NCI-H446 treated with DMSO at 0.1 percent for 48 hours (cell line): Measurements from ENCODE around the gene GRK5.
"Not testable (repeated sequence)": the region's sequence is repeated elsewhere in the genome, so short reads cannot be mapped to it uniquely, and the experiment has no call there.

Source experiments
- DNase-seq: peaks from one replicate; lab custom pipeline; 2025; lab: John Stamatoyannopoulos, UW

GRK5 gene

DNA sequence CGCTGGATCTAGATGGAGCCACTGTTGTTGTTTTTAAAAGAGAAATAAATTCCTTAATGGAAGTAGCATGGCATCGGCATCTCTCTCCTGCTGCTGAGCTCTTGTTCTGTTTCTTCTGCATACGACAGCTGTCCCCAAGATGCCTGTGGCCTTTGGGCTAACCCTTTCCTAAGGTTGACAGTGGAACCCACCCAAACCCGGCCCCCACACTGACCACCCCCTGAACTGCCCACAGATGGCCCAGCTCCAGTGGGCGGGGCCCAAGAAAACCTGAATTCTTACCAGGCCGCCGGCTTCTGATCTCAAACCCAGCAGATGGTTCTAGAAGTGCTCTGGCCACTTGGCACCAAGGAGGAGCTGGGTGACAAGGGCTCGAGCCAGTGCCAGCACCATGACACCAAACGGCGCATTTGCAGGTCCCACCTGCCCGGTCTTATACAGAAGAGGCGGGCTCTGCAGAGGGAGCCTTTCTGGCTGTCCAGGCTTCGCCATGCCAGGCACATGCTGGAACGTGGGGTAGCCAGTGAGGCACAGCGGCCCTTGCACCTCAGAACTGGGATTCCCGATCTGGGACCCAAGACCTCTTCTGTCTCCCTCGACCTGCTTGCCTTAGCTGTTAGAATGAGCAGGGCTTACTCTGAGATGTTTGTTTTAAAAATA, 252.4 kb downstream of the GRK5 start:
- no peak for DNase-seq

DNA sequence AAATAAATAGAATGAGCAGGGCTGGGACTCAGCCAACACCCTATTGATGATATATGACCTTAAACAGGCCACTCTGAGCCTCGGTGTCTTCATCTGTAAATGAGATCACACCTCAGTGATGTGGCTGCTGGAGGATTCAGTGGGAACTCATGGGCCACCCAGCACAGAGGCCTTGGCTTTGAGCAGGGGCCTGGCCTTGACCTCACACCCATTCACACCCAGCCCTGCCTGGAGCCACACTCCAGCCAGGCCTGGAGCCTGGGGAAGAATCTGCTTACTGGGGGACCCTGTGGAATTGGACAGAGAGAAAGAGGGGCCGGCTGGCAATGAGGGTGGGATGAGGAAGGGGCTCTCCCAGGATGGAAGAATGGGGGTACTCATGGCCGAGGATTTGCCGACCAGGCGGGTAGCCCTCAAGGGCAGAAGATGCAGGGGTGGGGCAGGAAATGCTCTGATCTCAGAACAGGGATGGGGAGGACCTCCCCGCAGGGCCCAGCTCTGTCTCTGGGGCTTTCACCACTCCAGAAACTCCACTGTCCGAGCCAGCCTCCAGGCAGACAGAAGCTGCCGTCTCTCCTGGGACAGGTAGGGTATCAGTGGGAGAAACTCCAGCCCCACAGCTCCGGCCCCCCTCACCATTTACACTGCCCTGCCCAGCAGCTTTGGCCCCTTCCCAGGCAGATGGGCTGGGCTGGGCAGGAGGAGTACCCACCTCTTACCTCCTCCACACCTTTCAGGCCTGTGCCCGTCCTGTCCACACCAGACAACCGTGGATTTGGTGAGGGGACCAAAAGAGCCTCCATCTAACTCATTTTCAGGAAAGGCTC, 253.2 kb downstream of the GRK5 start:
- no peak for DNase-seq

DNA sequence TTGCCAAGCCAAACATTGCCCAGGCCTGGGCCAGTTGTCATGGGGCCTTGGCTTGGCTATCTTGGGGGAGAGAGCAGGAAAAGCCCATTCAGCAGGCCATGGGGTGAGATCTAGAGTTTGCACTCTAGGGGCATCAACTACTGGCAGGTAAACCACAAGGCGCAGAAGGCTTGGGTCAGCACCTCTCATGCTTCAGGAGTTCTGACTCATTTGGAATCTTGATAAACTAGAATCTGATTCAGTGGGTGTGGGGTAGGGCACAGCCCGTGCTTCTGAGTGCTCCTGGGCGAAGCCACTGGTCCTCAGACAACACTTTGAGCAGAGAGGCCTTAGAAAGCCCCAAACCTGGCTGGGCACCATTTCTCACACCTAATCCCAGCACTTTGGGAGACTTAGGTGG, 254.0 kb downstream of the GRK5 start:
- DNase-seq: no peak

DNA sequence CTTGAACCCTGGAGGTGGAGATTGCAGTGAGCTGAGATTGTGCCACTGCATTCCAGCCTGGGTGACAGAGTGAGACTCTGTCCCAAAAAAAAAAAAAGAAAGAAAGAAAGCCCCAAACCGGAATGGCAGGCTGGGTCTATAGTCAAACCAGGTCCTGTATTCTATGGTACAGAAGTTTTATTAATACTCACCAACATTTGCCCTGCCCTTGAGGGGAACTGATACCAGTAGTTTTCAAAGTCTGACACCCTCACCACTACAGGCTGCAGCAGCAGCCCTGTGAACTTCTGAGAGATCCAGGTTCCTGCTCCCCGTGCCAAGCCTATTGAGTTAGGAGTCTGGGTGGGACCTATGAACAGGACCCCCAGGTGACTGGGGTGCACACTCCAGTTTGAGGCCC, 254.6 kb downstream of the GRK5 start:
- DNase-seq: no peak

DNA sequence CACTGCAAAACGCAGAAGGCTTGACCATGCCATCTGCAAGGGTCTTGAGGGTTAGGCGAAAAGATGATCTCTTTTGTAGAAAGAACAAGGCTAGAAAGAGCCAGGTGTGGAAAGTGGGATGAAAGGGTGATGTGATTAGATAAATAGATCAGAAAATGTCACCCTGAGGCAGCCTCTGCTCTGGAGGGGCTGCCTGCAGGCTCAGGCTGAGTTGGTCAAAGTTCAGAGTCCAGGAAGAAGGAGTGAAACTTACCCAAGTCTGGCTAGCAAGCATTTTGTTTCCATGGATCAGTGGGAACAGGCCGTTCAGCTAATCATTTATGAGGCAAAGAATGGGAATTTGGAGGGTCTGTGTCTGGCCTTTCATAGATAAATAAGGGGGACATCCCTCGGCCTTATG, 255.4 kb downstream of the GRK5 start:
- no peak for DNase-seq

DNA sequence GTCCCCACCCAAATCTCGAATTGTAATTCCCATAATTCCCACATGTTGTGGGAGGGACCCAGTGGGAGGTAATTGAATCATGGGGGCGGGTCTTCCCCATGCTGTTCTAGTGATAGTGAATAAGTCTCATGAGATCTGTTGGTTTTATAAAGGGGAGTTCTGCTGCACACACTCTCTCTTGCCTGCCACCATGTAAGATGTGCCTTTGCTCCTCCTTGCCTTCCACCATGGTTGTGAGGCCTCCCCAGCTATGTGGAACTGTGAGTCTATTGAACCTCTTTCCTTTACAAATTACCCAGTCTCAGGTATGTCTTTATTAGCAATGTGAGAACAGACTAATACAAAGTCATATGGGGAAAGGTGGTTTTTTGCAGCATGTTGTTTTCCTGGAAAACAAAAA, 255.8 kb downstream of the GRK5 start:
- DNase-seq: not testable (repeated sequence)

DNA sequence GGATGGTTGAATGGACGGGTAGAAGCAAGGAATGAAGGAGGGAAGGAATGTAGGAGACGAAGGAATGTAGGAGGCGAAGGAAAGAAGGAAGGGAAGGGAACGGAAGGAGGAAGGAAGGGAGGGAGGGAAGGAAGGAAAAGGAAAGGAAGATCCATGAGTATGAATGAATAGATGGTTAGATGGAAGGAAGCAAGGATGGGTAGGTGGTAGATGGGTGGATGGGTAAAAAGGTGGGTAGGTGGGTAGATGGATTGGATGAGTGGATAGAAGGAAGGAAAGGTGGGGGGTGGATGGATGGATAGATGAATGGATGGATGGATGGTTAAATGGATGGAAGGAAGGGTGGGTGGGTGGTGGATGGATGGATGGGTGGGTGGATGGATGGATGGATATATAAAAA, 257.7 kb downstream of the GRK5 start:
- DNase-seq: no peak

DNA sequence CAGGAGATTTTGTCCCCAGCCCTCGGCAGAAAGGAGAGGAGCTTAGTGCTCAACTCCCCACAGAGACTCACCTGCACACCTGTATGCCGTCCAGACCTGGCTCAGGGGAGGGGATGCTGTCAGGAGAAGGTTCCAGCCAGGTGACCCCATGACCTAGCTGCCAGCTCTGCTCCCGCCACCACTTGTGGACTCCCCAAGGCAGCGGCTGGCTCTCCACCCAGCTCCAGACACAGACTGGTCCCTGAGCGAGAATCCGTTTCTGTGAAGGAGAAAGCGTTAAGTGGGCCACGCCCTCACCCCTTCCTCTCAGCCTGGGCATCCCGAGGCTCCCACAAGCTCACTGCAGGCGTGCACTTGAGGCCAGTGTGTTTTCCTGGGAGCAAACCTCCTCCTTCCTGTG, 258.7 kb downstream of the GRK5 start:
- DNase-seq: no peak

DNA sequence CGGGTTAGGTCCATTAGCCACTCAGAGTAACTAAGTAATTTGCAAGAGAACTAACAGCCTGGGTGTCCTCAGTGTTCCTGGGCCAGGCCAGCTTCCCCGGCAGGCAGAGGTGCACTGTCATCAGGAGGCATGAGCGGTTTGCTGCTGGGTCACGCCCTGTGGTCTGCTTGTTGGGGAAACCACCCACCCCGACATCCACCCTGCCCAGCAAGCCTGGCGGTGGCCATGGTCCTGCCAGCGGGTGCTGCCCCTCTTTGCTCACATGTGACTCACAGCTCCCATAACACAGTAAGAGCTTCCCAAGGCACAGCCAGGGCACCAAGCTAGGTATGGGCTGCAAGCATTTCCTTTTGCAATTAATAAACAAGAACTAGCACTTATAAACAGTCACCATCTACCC, 259.3 kb downstream of the GRK5 start:
- no peak for DNase-seq

DNA sequence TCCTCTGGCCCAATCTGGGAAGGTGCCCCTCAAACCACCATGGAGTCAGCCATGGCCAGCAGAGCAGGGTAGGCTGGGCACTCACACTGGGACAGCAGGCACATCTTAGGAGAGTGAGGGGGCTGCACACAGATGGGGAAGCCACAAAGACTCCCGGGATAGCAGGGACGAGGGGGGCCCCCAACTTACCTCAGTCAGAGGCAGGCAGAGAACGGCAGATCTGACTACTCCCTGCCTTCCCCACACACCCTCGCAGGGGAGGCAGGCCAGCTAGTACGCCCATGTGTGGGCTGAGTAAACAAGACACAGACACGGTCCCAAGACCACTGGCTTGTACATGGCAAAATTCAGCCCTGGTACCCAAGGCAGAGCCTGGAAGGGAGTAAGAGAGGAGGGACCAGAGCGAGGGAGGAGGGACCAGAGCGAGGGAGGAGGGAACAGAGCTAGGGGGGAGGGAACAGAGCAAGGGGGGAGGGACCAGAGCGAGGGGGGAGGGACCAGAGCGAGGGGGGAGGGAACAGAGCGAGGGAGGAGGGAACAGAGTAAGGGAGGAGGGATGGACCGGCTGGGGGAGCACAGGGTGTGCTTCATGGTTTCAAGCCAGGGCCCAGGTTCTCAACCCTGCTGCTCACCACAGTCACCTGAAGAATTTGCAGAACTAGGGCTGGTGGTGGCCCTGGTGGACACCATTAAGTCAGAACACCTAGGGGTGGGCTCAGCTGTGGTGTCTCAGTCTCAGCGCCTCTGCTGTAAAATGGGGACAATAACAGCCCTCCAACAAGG, 261.4 kb downstream of the GRK5 start:
- DNase-seq: no peak

DNA sequence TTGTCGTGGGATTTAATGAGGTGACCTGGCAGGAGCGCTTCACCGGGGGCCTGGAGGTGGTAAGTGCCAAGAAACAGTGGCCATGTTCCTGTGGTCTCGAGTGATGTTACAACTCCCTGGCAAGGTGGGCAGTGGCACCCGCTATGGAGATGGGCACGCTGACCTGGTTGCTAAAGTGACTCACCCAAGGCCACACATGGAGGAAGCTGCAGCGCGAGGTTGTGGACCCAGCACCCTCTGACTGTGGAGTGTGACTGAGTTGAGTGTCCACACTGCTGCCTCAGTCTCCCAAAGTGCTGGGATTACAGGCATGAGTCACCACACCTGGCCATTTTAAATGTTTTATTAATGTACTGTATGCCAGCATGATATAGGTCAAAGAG, 261.9 kb downstream of the GRK5 start:
- DNase-seq: no peak

DNA sequence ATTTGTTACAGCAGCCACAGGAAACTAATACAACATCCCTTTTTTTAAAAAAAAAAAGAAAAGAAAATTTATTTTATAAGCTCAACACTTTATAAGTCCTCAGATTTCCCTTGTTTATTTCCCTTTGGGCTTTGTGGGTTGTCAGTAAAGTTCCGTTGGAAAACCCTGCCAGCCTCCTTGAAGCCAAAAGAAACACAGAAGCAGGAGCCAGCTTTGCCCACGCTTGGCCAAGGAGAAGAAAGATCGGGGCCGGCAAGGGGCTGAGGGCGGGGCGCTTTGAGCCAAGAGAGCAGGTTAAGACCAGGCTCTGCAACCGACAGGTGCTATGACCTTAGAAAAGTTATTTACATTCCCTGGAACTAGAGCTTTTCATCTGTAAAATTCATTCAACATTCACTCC, 262.5 kb downstream of the GRK5 start:
- DNase-seq: no peak

DNA sequence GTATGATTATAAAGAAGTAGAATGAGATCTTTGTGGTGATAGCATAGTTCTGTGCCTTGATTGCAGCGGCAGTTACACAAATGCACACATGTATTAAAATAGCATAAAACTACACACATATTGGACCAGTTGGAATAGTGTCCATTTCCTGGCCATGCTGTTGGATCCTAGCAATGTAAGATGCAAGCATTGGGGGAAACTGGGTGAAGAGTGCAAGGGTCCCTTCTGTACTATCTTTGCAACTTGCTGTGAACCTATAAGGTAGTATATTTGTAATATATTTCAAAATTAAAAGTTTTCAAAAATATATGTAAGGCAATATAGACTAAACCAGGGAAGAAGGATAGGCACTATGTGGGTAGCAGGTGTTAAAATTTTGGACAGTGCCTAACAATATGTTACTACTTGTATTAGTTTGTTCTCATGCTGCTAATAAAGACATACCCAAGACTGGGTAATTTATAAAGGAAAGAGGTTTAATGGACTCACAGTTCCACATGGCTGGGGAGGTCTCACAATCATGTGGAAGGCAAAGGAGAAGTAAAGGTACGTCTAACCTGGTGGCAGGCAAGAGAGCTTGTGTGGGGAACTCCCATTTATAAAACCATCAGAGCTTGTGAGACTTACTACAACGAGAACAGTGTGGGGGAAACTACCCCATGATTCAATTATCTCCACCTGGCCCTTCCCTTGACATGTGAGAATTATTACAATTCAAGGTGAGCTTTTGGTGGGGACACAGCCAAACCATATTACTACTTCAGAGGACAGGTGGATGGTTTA, 263.7 kb downstream of the GRK5 start:
- no peak for DNase-seq

DNA sequence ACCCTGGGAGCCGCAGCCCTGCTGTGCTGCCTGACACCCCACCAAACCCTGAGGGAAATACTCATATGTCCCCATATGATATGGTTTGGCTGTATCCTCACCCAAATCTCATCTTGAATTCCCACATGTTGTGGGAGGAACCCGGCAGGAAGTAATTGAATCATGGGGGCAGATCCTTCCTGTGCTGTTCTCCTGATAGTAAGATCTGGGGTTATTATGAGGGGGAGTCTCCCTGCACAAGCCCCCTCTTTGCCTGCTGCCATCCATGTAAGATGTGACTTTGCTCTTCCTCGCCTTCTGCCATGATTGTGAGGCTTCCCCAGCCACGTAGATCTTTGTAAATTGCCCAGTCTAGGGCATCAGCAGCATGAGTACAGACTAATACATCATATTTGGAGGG, 266.4 kb downstream of the GRK5 start:
- no peak for DNase-seq

DNA sequence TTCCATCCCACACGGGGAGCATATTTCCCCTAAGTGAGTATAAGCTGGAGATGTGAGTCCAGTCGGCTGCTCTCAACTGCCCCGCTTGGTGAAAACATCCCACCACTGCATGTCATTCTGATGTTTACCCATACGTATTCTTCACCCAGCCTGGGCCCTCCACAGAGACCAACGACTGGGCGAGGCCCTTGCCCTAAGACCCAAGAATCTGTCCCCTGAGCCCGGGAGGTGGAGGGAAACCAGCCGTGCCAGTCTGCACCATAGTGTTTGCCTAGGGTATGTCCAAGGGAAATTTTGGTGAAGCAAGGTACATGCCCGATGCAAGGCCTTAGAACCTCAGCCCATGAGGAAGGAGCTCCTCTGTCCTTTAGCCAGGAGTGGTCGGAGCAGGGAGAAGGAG, 267.2 kb downstream of the GRK5 start:
- no peak for DNase-seq

DNA sequence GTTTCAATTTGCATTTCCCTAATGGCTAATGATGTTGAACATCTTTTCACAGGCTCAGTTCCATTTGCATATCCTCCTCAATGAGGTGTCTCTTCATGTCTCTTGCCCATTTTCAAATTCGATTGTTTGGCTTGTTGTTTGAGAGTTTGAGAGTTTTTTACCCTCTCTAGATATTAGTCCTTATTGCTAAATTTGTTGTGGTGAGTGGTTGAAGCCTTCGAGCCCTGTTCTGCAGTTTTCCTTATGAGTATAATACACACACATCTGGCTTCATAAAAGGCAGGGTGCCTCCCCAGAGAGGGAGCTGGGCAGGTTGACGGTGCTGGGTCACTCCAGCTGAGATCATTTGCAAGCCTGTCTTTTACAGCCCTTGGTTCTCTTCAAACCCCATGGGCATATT, 270.1 kb downstream of the GRK5 start:
- DNase-seq: no peak

DNA sequence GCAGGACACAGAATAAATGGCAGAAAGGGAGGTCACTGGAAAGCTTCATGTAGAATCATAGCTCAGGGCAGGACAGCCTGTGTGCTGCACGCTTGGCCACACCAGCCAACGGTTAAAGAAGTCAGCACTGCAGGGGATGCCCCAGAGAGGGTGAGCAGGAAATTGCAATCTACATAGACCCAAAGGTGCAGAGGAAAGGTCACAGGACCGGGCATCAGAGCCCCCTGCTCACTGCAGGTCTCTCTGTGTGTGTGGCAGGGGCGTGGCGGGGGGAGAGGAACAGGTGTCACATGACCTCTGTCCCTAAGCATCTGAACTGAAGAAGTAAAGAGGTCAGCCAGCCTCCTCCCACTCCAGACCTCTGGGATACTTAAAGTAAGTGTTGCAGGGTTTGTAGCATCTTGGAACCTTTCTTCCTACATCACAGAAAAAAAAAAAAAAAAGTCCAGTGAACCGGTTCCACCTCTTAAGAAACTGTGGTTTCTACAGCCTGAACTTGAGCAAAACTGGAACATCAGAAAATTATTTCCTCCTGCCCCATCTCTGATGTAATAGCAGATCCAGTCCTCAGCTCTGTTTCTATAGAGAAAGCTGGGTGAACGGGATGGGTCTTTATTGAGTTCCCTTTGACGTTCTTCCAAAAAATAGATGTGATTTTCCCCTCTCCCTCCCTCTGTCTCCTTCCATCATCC, 270.9 kb downstream of the GRK5 start:
- DNase-seq: no peak

DNA sequence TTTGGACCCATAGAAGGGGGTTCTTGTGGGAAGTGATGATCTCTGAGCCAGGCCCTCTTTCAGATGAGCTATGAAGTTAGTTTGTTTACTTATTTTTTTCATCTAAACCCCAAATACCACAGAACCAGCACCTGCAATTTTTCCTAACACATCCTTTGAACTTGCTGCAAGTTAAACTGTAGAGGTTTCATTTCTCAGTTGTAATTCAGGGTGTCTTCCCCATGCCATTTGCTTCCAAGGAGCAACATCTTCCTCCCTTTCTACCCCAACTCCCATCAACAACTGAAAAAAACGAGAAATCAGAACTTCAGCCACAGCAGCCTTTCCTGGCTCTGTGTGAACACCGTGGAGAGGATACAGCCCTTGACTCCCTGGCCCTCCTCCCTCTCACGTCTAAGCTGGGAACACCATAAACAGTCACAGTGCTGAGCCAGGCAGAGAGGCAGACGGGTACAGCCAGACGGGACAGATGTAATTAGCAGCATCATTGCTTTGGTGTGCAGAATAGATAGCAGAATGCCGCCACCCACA, 271.5 kb downstream of the GRK5 start:
- no peak for DNase-seq

DNA sequence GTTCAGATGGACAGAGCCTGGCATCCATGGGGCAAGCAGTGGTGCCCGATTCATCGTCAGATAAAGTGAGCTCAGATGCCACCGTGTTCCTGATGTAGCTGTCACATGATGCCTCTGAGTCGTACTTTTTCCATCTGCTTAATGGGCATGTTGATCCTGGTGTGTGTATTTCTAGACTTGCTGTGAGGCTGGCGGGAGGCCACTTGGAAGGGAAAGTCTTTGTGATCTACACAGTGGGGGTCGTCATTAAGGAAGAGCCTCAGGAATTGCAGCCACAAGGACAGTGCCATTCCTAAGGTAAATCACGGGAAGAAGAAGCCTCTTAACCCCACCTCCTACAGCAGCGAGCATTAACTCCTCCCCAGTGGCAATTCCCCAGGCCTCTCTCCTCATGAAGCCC, 272.2 kb downstream of the GRK5 start:
- no peak for DNase-seq

DNA sequence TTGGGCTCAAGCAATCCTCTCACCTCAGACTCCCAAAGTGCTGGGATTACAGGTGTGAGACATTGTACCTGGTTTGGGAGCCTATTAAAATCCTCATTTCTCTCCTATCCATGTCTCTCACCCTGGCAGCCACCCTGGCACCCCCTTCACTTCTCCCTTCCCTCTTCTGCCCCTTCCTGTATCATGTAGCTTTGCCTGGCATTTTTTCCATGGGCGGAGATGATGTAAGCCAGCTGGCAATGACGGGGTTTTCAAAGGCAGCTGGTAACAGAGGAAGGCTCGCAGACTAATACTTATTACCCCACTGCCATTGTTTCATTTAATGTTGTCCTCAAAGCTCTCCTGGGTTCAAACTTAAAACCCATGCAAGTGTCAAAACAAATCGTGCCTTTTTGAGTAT, 273.3 kb downstream of the GRK5 start:
- no peak for DNase-seq

DNA sequence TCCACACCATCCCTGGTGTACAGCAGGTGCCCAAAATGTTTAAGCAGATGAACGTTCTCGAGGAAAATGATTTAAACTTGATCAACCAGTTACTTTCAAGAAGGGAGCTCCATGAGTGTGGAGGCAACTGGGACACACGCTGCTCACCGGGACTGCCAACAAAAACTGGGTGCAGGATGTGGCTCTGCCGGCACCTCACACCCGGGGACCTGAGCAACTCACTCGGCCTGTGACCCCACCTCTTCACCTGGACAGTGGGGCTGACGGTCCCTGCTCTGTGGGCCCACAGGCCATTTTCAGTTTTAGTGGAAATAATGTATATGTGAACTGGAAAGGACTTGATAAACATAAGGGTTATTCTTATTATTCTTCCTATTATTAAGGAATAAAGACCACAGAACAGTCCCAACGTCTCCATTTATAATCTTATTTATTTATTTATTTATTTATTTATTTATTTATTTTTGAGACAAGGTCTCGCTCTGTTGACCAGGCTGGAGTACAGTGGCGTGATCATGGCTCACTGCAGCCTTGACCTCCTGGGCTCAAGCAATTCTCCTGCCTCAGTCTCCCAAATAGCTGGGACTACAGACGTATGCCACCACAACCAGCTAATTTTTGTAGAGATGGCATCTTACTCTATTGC, 274.5 kb downstream of the GRK5 start:
- DNase-seq: no peak
